GM12891 (cell line): ENCODE data around the gene TBC1D10B.

Experiments
- POLR2A ChIP-seq: IDR thresholded peaks from 2 replicates; pipeline ENCODE4 v1.6.1; 2011; ENCODE audit warnings: low read depth, low read length, control low read depth
- POU2F2 ChIP-seq: IDR thresholded peaks from 2 replicates; pipeline ENCODE4 v1.6.1; 2011; ENCODE audit warnings: low read depth, mild to moderate bottlenecking, control low read depth, low read length, moderate library complexity

- TF ChIP-seq POLR2A = no peak
- TF ChIP-seq POU2F2 = no peak
Observed at GRCh38 chr16:30399435-30400186, 29.3 kb upstream of the TBC1D10B start.
